Vagina (tissue), 2 donors: ENCODE measurements around the gene KRTAP12-4.

Experiments used
- CTCF ChIP-seq, 3 experiments: fragments of 450-650 bp in 2 of 3; fragments of 200-600 bp in 1 of 3; sonication (generic) in 1 of 3; IDR thresholded peaks; one replicate each; pipeline ENCODE4 v1.5.1; 2017 to 2019; ENCODE audit warnings: antibody characterized with exemption in 3 of 3, mild to moderate bottlenecking in 2 of 3, moderate library complexity in 2 of 3
- POLR2A ChIP-seq, 2 donors: fragments of 450-650 bp; IDR thresholded peaks; one replicate each; pipeline ENCODE4 v1.6.1; 2017; ENCODE audit warnings: antibody characterized with exemption in 2 of 2, mild to moderate bottlenecking in 2 of 2, moderate library complexity in 2 of 2

- TF ChIP-seq CTCF (IDR thresholded peaks at IDR 0.05), result no peak
- no peak for TF ChIP-seq POLR2A (IDR thresholded peaks at IDR 0.05)
These were observed 1.3 kb downstream of the KRTAP12-4 start for GRCh38 chr21:44653123-44653522.
